IMR-90 (cell line): ENCODE results near the gene YPEL3. TPM values are rescaled to one million over a fixed set of nuclear protein-coding genes. Genes with fewer than 3 reads are reported as not detected.

ENCODE experiments used
- ATAC-seq: fragments of 200-7000 bp; cut with Tn5 transposase; 2 replicates; pipeline ENCODE4 v1.9.1; 2020; ENCODE audit warnings: low read depth, mild to moderate bottlenecking, moderate library complexity
- BruUV-seq: library from RNA; stranded (reverse); fragments of 400-500 nt; replicated peaks from 2 replicates; lab custom pipeline; 2021; lab: Mats Ljungman, UMichigan
- CTCF ChIA-PET: fragments of 300-600 bp; formaldehyde crosslinking; extraction: SDS; loops from one replicate; lab custom pipeline; 2021; ENCODE audit warnings: antibody characterized with exemption; lab: Yijun Ruan, JAX
- POLR2A ChIA-PET: fragments of 300-600 bp; sonication (Branson Sonifier 250); formaldehyde crosslinking; loops from one replicate; lab custom pipeline; 2022; ENCODE audit warnings: antibody characterized with exemption; ENCODE audit not compliant: unreplicated experiment; lab: Charles Lee
- DNase-seq: peaks from one replicate; pipeline ENCODE4 v3.0.0; 2013
- H2AFZ ChIP-seq: replicated peaks from 2 replicates; pipeline ENCODE3; 2013; ENCODE audit warnings: low read length, mild to moderate bottlenecking; ENCODE audit not compliant: poor library complexity
- H2AK5ac ChIP-seq: 2 replicates; pipeline ENCODE4 v1.6.1; 2013; ENCODE audit warnings: low read depth, low read length, inconsistent platforms
- H2AK9ac ChIP-seq: replicated peaks from 2 replicates; pipeline ENCODE3; 2013; ENCODE audit warnings: mild to moderate bottlenecking, low read depth, low read length, moderate library complexity; ENCODE audit not compliant: poor library complexity
- H2BK120ac ChIP-seq: 2 replicates; pipeline ENCODE4 v1.6.1; 2013; ENCODE audit warnings: low read depth, low read length, inconsistent platforms
- H2BK15ac ChIP-seq: 3 replicates; pipeline ENCODE4 v1.6.1; 2013; ENCODE audit warnings: low read depth, low read length, inconsistent platforms
- H2BK20ac ChIP-seq: 2 replicates; pipeline ENCODE4 v1.6.1; 2013; ENCODE audit warnings: low read depth, mild to moderate bottlenecking, inconsistent platforms, low read length, moderate library complexity
- H2BK5ac ChIP-seq: 2 replicates; pipeline ENCODE4 v1.6.1; 2013; ENCODE audit warnings: mild to moderate bottlenecking, low read depth, low read length, inconsistent platforms; ENCODE audit not compliant: poor library complexity, severe bottlenecking
- H3K14ac ChIP-seq: replicated peaks from 2 replicates; pipeline ENCODE4 v1.6.1; 2013; ENCODE audit warnings: low read depth, low read length, inconsistent platforms
- H3K18ac ChIP-seq: 2 replicates; pipeline ENCODE4 v1.6.1; 2013; ENCODE audit warnings: low read depth, low read length, control low read depth
- H3K23ac ChIP-seq: 2 replicates; pipeline ENCODE4 v1.6.1; 2013; ENCODE audit warnings: low read depth, low read length, inconsistent platforms
- H3K27ac ChIP-seq: 2 replicates; pipeline ENCODE4 v1.5.1; 2013; ENCODE audit warnings: mild to moderate bottlenecking, control low read depth, low read length; ENCODE audit not compliant: insufficient read depth
- H3K27me3 ChIP-seq: 2 replicates; pipeline ENCODE4 v1.6.1; 2013; ENCODE audit warnings: low read length; ENCODE audit not compliant: control insufficient read depth, insufficient read depth
- H3K36me3 ChIP-seq: 2 replicates; pipeline ENCODE4 v1.6.1; 2013; ENCODE audit warnings: low read length, mixed read lengths; ENCODE audit not compliant: control insufficient read depth, insufficient read depth
- H3K4ac ChIP-seq: 2 replicates; pipeline ENCODE4 v1.6.1; 2013; ENCODE audit warnings: low read depth, low read length, inconsistent platforms
- H3K4me1 ChIP-seq: 2 replicates; pipeline ENCODE4 v1.6.1; 2013; ENCODE audit warnings: low read length, mixed read lengths; ENCODE audit not compliant: control insufficient read depth, insufficient read depth
- H3K4me2 ChIP-seq: 2 replicates; pipeline ENCODE4 v1.6.1; 2013; ENCODE audit warnings: low read depth, mild to moderate bottlenecking, control low read depth, low read length, moderate library complexity
- H3K4me3 ChIP-seq: 2 replicates; pipeline ENCODE4 v1.5.1; 2013; ENCODE audit warnings: low read depth, mild to moderate bottlenecking, control low read depth, low read length, moderate library complexity; ENCODE audit not compliant: insufficient read depth
- H3K56ac ChIP-seq: 2 replicates; pipeline ENCODE4 v1.6.1; 2013; ENCODE audit warnings: low read length, inconsistent platforms; ENCODE audit not compliant: insufficient read depth; ENCODE audit errors: extremely low read depth
- H3K79me1 ChIP-seq, 2 experiments: 2 replicates each; pipeline ENCODE4 v1.6.1; 2013; ENCODE audit warnings: low read length in 2 of 2, inconsistent platforms in 1 of 2, low read depth in 1 of 2
- H3K9ac ChIP-seq: 2 replicates; pipeline ENCODE4 v1.6.1; 2013; ENCODE audit warnings: low read depth, low read length, control low read depth
- H3K9me1 ChIP-seq: 2 replicates; pipeline ENCODE4 v1.6.1; 2013; ENCODE audit warnings: low read length, inconsistent platforms; ENCODE audit not compliant: insufficient read depth
- H3K9me3 ChIP-seq: 2 replicates; pipeline ENCODE4 v1.6.1; 2013; ENCODE audit warnings: low read length; ENCODE audit not compliant: control insufficient read depth, insufficient read depth
- H4K20me1 ChIP-seq: 2 replicates; pipeline ENCODE4 v1.6.1; 2013; ENCODE audit warnings: low read length, inconsistent platforms; ENCODE audit not compliant: insufficient read depth
- H4K5ac ChIP-seq: 2 replicates; pipeline ENCODE4 v1.6.1; 2013; ENCODE audit warnings: mild to moderate bottlenecking, low read depth, low read length, control low read depth
- H4K8ac ChIP-seq, 2 experiments: 2 replicates each; pipeline ENCODE4 v1.6.1; 2013; ENCODE audit warnings: low read depth in 2 of 2, low read length in 2 of 2, control low read depth in 1 of 2, inconsistent platforms in 1 of 2
- H4K91ac ChIP-seq: 2 replicates; pipeline ENCODE4 v1.6.1; 2013; ENCODE audit warnings: low read depth, low read length, inconsistent platforms; ENCODE audit not compliant: insufficient read depth
- CHD1 ChIP-seq: IDR thresholded peaks from 2 replicates; pipeline ENCODE4 v1.6.1; 2012; ENCODE audit warnings: low read depth, low read length, improper control_type of control experiment
- ELK1 ChIP-seq: fragments of 150-350 bp; IDR thresholded peaks from 2 replicates; pipeline ENCODE4 v1.6.1; 2016; ENCODE audit warnings: low read depth, mild to moderate bottlenecking, low read length, moderate library complexity, borderline replicate concordance
- FOS ChIP-seq: fragments of 150-350 bp; IDR thresholded peaks from 2 replicates; pipeline ENCODE4 v1.6.1; 2016; ENCODE audit warnings: low read depth, low read length
- MAZ ChIP-seq: IDR thresholded peaks from 2 replicates; pipeline ENCODE4 v1.6.1; 2012; ENCODE audit warnings: low read depth, mild to moderate bottlenecking, low read length, improper control_type of control experiment, moderate library complexity, borderline replicate concordance
- MXI1 ChIP-seq: IDR thresholded peaks from 2 replicates; pipeline ENCODE4 v1.6.1; 2012; ENCODE audit warnings: low read depth, mild to moderate bottlenecking, low read length, moderate library complexity, borderline replicate concordance
- NFE2L2 ChIP-seq: fragments of 150-350 bp; IDR thresholded peaks from 2 replicates; pipeline ENCODE4 v1.6.1; 2016; ENCODE audit warnings: low read depth, mild to moderate bottlenecking, low read length
- POLR2A ChIP-seq: IDR thresholded peaks from 2 replicates; pipeline ENCODE4 v1.6.1; 2012; ENCODE audit warnings: mild to moderate bottlenecking, low read depth, low read length
- RAD21 ChIP-seq: IDR thresholded peaks from 2 replicates; pipeline ENCODE4 v1.6.1; 2012; ENCODE audit warnings: low read length, improper control_type of control experiment
- RFX5 ChIP-seq: IDR thresholded peaks from 2 replicates; pipeline ENCODE4 v1.8.0; 2012; ENCODE audit warnings: low read depth, mild to moderate bottlenecking, low read length, moderate library complexity
- WGBS, 2 experiments: methylation state at CpG; one replicate each; pipeline versions ENCODE4 v1.1.5 to v1.1.7; 2013; ENCODE audit warnings: missing lambda C conversion rate in 2 of 2; ENCODE audit not compliant: insufficient read length in 1 of 2; ENCODE audit errors: extremely low coverage in 2 of 2; 5-methylcytosine and 5-hydroxymethylcytosine counted together
- dilution Hi-C: fragments of 300-500 bp; cut with HindIII; formaldehyde crosslinking; loops from one replicate; pipeline ENCODE4 v1.14.3; 2018; ENCODE audit warnings: low sequenced_read_pairs; ENCODE audit not compliant: unreplicated experiment
- in situ Hi-C: fragments of 300-500 bp; cut with MboI; formaldehyde crosslinking; loops from 3 replicates; pipeline ENCODE4 v1.14.3; 2019; ENCODE audit warnings: low sequenced_read_pairs, inconsistent platforms, mixed read lengths
- intact Hi-C: fragments of 100-400 bp; cut with micrococcal nuclease; formaldehyde crosslinking; loops from 2 replicates; pipeline ENCODE4 v1.10.0; 2022
- polyA plus RNA-seq, 3 experiments: library from polyadenylated mRNA; depleted of rRNA; stranded (reverse); fragments of >200 nt; gene quantifications; 2 replicates each; pipeline ENCODE4 v1.2.3, GENCODE V29; 2012; ENCODE audit warnings: low replicate concordance in 1 of 3
- total RNA-seq: library from RNA; depleted of rRNA; stranded (reverse); fragments of >200 nt; gene quantifications from 2 replicates; pipeline ENCODE4 v1.2.3, GENCODE V29; 2012
- TF ChIP-seq, protein P1 (sequence below): conservative IDR thresholded peaks from 2 replicates; pipeline ENCODE4 v1.5.1; 2012; ENCODE audit warnings: mild to moderate bottlenecking, low read depth, low read length, improper control_type of control experiment
- TF ChIP-seq, protein P2 (sequence below): fragments of 150-350 bp; IDR thresholded peaks from 2 replicates; pipeline ENCODE4 v1.6.1; 2017; ENCODE audit warnings: mild to moderate bottlenecking, antibody characterized with exemption, low read length, low read depth

Gene YPEL3
- total and polyA plus RNA-seq, 2 of the 4 experiments (the other 2 are of a cell fraction), result 1.1 to 25.6 TPM

- TF ChIP-seq FOS (no peak), POLR2A (no peak), MXI1 (no peak), RFX5 (no peak), MAZ (no peak), ELK1 (no peak), RAD21 (no peak), NFE2L2 (no peak), CHD1 (no peak)
- TF ChIP-seq, protein P1, sequence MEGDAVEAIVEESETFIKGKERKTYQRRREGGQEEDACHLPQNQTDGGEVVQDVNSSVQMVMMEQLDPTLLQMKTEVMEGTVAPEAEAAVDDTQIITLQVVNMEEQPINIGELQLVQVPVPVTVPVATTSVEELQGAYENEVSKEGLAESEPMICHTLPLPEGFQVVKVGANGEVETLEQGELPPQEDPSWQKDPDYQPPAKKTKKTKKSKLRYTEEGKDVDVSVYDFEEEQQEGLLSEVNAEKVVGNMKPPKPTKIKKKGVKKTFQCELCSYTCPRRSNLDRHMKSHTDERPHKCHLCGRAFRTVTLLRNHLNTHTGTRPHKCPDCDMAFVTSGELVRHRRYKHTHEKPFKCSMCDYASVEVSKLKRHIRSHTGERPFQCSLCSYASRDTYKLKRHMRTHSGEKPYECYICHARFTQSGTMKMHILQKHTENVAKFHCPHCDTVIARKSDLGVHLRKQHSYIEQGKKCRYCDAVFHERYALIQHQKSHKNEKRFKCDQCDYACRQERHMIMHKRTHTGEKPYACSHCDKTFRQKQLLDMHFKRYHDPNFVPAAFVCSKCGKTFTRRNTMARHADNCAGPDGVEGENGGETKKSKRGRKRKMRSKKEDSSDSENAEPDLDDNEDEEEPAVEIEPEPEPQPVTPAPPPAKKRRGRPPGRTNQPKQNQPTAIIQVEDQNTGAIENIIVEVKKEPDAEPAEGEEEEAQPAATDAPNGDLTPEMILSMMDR, result no peak
- TF ChIP-seq, protein P2, sequence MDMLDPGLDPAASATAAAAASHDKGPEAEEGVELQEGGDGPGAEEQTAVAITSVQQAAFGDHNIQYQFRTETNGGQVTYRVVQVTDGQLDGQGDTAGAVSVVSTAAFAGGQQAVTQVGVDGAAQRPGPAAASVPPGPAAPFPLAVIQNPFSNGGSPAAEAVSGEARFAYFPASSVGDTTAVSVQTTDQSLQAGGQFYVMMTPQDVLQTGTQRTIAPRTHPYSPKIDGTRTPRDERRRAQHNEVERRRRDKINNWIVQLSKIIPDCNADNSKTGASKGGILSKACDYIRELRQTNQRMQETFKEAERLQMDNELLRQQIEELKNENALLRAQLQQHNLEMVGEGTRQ, result no peak
- Histone ChIP-seq H2BK20ac (no peak overlapping the region), H3K14ac (no peak overlapping the region), H3K4me3 (no peak overlapping the region), H4K20me1 (no peaks in the 10 kb centered on the region), H2BK5ac (no peak overlapping the region), H3K56ac (no peak overlapping the region), H3K27me3 (no peaks in the 10 kb centered on the region), H3K23ac (no peak overlapping the region), H2AK9ac (no peak overlapping the region), H2AK5ac (no peak overlapping the region), H2BK120ac (no peak overlapping the region), H3K4me1 (no peaks in the 10 kb centered on the region), H3K79me1 (no peaks in the 10 kb centered on the region; a peak in 1 of 4 replicates), H2AFZ (no peak overlapping the region), H3K18ac (no peak overlapping the region), H4K91ac (no peak overlapping the region), H3K9me1 (no peaks in the 10 kb centered on the region), H3K4me2 (no peak overlapping the region), H3K9ac (no peak overlapping the region), H3K36me3 (peaks cover 40% of the 10 kb centered on the region), H3K27ac (no peak overlapping the region), H2BK15ac (no peak overlapping the region), H3K9me3 (no peaks in the 10 kb centered on the region), H4K8ac (no peak overlapping the region), H4K5ac (no peak overlapping the region), H3K4ac (no peak overlapping the region)
- ChIA-PET CTCF (no interaction called here), POLR2A (no interaction called here)
- dilution Hi-C loops, result no loop called here
- intact Hi-C loops, result no loop called here
- in situ Hi-C loops, result no loop called here
- no peak for ATAC-seq
- no peak for DNase-seq
- 100% methylated on average over 2 of the region's 15 CpGs; no CpG with 5 or more reads in 1 of the 2 experiments for WGBS, 2 experiments
- no TSS peak for BruUV-seq
These were observed 12.2 kb upstream of the YPEL3 start for GRCh38 chr16:30108059-30108850.
